H1 (cell line): ENCODE data around the gene TRAF3. TPM values are rescaled to one million over a fixed set of nuclear protein-coding genes. Genes with fewer than 3 reads are reported as not detected.

Experiments used
- CTCF ChIA-PET: fragments of 300-600 bp; sonication (Branson Sonifier 250); formaldehyde crosslinking; loops from one replicate; lab custom pipeline; 2021; ENCODE audit not compliant: partially characterized antibody; lab: Charles Lee
- POLR2A ChIA-PET: fragments of 300-600 bp; sonication (Branson Sonifier 250); formaldehyde crosslinking; loops from one replicate; lab custom pipeline; 2021; ENCODE audit warnings: inconsistent platforms; ENCODE audit not compliant: partially characterized antibody; lab: Charles Lee
- DNase-seq, 2 experiments: peaks; one replicate each; pipeline versions ENCODE4 v3.0.0 to v3.0.0-alpha.2; 2010 to 2022; ENCODE audit warnings: low spot score in 2 of 2, low read depth in 1 of 2, mixed read lengths in 1 of 2
- FAIRE-seq: peaks from 2 replicates; lab custom pipeline; 2011; peaks lifted over from hg19 to GRCh38; lab: Jason Lieb, UNC
- H2AFZ ChIP-seq: 2 replicates; pipeline ENCODE4 v1.8.1; 2012; ENCODE audit warnings: low read length, inconsistent platforms
- H2AK5ac ChIP-seq: 2 replicates; pipeline ENCODE4 v1.6.1; 2013; ENCODE audit warnings: low read depth, low read length
- H2BK120ac ChIP-seq: replicated peaks from 2 replicates; pipeline ENCODE3; 2013; ENCODE audit warnings: low read depth, low read length, inconsistent platforms
- H2BK12ac ChIP-seq: 2 replicates; pipeline ENCODE4 v1.6.1; 2013; ENCODE audit warnings: low read depth, low read length
- H2BK15ac ChIP-seq: 2 replicates; pipeline ENCODE4 v1.6.1; 2013; ENCODE audit warnings: low read length
- H2BK20ac ChIP-seq: 2 replicates; pipeline ENCODE4 v1.6.1; 2013; ENCODE audit warnings: low read length
- H2BK5ac ChIP-seq: 2 replicates; pipeline ENCODE4 v1.6.1; 2013; ENCODE audit warnings: low read depth, low read length
- H3K14ac ChIP-seq: 2 replicates; pipeline ENCODE4 v1.6.1; 2013; ENCODE audit warnings: inconsistent platforms; ENCODE audit not compliant: insufficient read length
- H3K18ac ChIP-seq: 2 replicates; pipeline ENCODE4 v1.6.1; 2013; ENCODE audit warnings: low read length; ENCODE audit errors: extremely low read depth
- H3K23ac ChIP-seq: 2 replicates; pipeline ENCODE4 v1.6.1; 2013; ENCODE audit warnings: inconsistent platforms; ENCODE audit not compliant: insufficient read length
- H3K23me2 ChIP-seq: 2 replicates; pipeline ENCODE4 v1.6.1; 2013; ENCODE audit warnings: low read depth, low read length
- H3K27ac ChIP-seq: 2 replicates; pipeline ENCODE4 v1.6.1; 2011; ENCODE audit warnings: low read depth, low read length, inconsistent platforms
- H3K27me3 ChIP-seq, 4 experiments: replicated peaks in 1 of 4; 1 replicate in 1 of 4; 2 replicates in 3 of 4; pipeline versions ENCODE4 v1.6.1 to v1.8.1; 2011 to 2013; ENCODE audit warnings: low read length in 3 of 4, mild to moderate bottlenecking in 3 of 4, inconsistent platforms in 2 of 4, mixed read lengths in 2 of 4, moderate library complexity in 1 of 4; ENCODE audit not compliant: control insufficient read depth in 3 of 4, insufficient read depth in 3 of 4; ENCODE audit errors: extremely low read depth in 1 of 4
- H3K36me3 ChIP-seq, 4 experiments: 2 replicates each; pipeline versions ENCODE4 v1.6.1 to v1.8.1; 2011 to 2013; ENCODE audit warnings: mild to moderate bottlenecking in 4 of 4, low read length in 3 of 4, moderate library complexity in 2 of 4, control low read depth in 1 of 4, inconsistent platforms in 1 of 4; ENCODE audit not compliant: insufficient read depth in 4 of 4, control insufficient read depth in 2 of 4
- H3K4ac ChIP-seq: replicated peaks from 2 replicates; pipeline ENCODE3; 2013; ENCODE audit warnings: low read length, low read depth, mixed read lengths, inconsistent platforms; ENCODE audit not compliant: insufficient read length
- H3K4me1 ChIP-seq, 4 experiments: replicated peaks in 1 of 4; 1 replicate in 1 of 4; 2 replicates in 3 of 4; pipeline versions ENCODE4 v1.6.1 to v1.8.1; 2011 to 2013; ENCODE audit warnings: low read length in 3 of 4, inconsistent platforms in 2 of 4, mixed read lengths in 1 of 4; ENCODE audit not compliant: insufficient read depth in 4 of 4, control insufficient read depth in 3 of 4
- H3K4me2 ChIP-seq, 2 experiments: 2 replicates each; pipeline versions ENCODE4 v1.6.1 to v1.8.1; 2011 to 2013; ENCODE audit warnings: low read depth in 2 of 2, low read length in 2 of 2, control low read depth in 1 of 2, inconsistent platforms in 1 of 2, mild to moderate bottlenecking in 1 of 2; ENCODE audit not compliant: insufficient read depth in 1 of 2
- H3K4me3 ChIP-seq, 4 experiments: fragments of 200-600, 300-600 bp in 1 of 4; sonication (generic), shearing (Covaris generic), sonication (Bioruptor Twin) in 1 of 4; 2 replicates each; pipeline versions ENCODE4 v1.5.1 to v1.8.1; 2011 to 2016; ENCODE audit warnings: low read length in 4 of 4, low read depth in 3 of 4, control low read depth in 2 of 4, inconsistent platforms in 2 of 4, mild to moderate bottlenecking in 2 of 4, mixed read lengths in 1 of 4, moderate library complexity in 1 of 4; ENCODE audit not compliant: insufficient read depth in 2 of 4; ENCODE audit errors: extremely low read depth in 1 of 4
- H3K56ac ChIP-seq: replicated peaks from 2 replicates; pipeline ENCODE3; 2013; ENCODE audit warnings: low read depth, mild to moderate bottlenecking, mixed read lengths, low read length, inconsistent platforms; ENCODE audit not compliant: insufficient read length
- H3K79me1 ChIP-seq: 2 replicates; pipeline ENCODE4 v1.6.1; 2013; ENCODE audit warnings: low read depth, low read length, control low read depth
- H3K79me2 ChIP-seq, 2 experiments: 2 replicates each; pipeline versions ENCODE4 v1.6.1 to v1.8.1; 2012 to 2013; ENCODE audit warnings: low read length in 2 of 2, mild to moderate bottlenecking in 2 of 2, inconsistent platforms in 1 of 2; ENCODE audit not compliant: insufficient read depth in 2 of 2, control insufficient read depth in 1 of 2
- H3K9ac ChIP-seq, 4 experiments: replicated peaks in 1 of 4; 1 replicate in 1 of 4; 2 replicates in 3 of 4; pipeline versions ENCODE4 v1.6.1 to v1.8.1; 2011 to 2013; ENCODE audit warnings: low read depth in 3 of 4, low read length in 3 of 4, control low read depth in 2 of 4, mild to moderate bottlenecking in 2 of 4, moderate library complexity in 2 of 4, inconsistent platforms in 1 of 4; ENCODE audit errors: extremely low read depth in 1 of 4
- H3K9me3 ChIP-seq, 2 experiments: 2 replicates each; pipeline versions ENCODE4 v1.6.1 to v1.8.1; 2012 to 2013; ENCODE audit warnings: mild to moderate bottlenecking in 2 of 2, moderate library complexity in 2 of 2, control low read depth in 1 of 2, inconsistent platforms in 1 of 2, low read depth in 1 of 2, low read length in 1 of 2, mixed read lengths in 1 of 2; ENCODE audit not compliant: insufficient read depth in 2 of 2
- H4K20me1 ChIP-seq, 2 experiments: replicated peaks in 1 of 2; 2 replicates each; pipeline versions ENCODE3 to v1.8.1; 2011 to 2013; ENCODE audit warnings: inconsistent platforms in 2 of 2, low read length in 2 of 2, mild to moderate bottlenecking in 1 of 2; ENCODE audit not compliant: insufficient read depth in 2 of 2, control insufficient read depth in 1 of 2
- H4K5ac ChIP-seq: 2 replicates; pipeline ENCODE4 v1.6.1; 2013; ENCODE audit warnings: low read length, low read depth, mixed read lengths, inconsistent platforms; ENCODE audit not compliant: insufficient read length
- H4K8ac ChIP-seq: 2 replicates; pipeline ENCODE4 v1.8.0; 2013; ENCODE audit warnings: mild to moderate bottlenecking, moderate library complexity, low read length, inconsistent platforms; ENCODE audit not compliant: insufficient read depth; ENCODE audit errors: extremely low read depth
- H4K91ac ChIP-seq: replicated peaks from 2 replicates; pipeline ENCODE3; 2013; ENCODE audit warnings: low read length, mixed read lengths, inconsistent platforms; ENCODE audit not compliant: insufficient read length
- BRCA1 ChIP-seq: IDR thresholded peaks from 2 replicates; pipeline ENCODE4 v1.6.1; 2012; ENCODE audit warnings: low read depth, low read length, improper control_type of control experiment
- JUND ChIP-seq: IDR thresholded peaks from 2 replicates; pipeline ENCODE4 v1.6.1; 2011; ENCODE audit warnings: mild to moderate bottlenecking, improper control_type of control experiment, low read length
- KDM4A ChIP-seq: IDR thresholded peaks from one replicate; pipeline ENCODE4 v1.7.1; 2012; ENCODE audit warnings: low read depth, mild to moderate bottlenecking, moderate library complexity, low read length, inconsistent platforms; ENCODE audit not compliant: severe bottlenecking
- MAFK ChIP-seq: IDR thresholded peaks from 2 replicates; pipeline ENCODE4 v1.6.1; 2012; ENCODE audit warnings: low read depth, mild to moderate bottlenecking, improper control_type of control experiment, low read length
- SP2 ChIP-seq: IDR thresholded peaks from 2 replicates; pipeline ENCODE4 v1.6.1; 2012; ENCODE audit warnings: mild to moderate bottlenecking, low read length, inconsistent platforms
- SP4 ChIP-seq: IDR thresholded peaks from 2 replicates; pipeline ENCODE4 v1.6.1; 2012; ENCODE audit warnings: low read length, inconsistent platforms
- TCF12 ChIP-seq: IDR thresholded peaks from 2 replicates; pipeline ENCODE4 v1.6.1; 2011; ENCODE audit warnings: low read depth, mild to moderate bottlenecking, low read length
- WGBS, 2 experiments: shearing (Covaris generic) in 1 of 2; methylation state at CpG; one replicate each; pipeline versions ENCODE4 v1.1.6 to v1.1.7; 2013 to 2015; ENCODE audit warnings: low lambda C conversion rate in 2 of 2, mixed read lengths in 2 of 2, inconsistent platforms in 1 of 2, low coverage in 1 of 2, missing lambda C conversion rate in 1 of 2; ENCODE audit not compliant: insufficient replicate concordance in 2 of 2, insufficient coverage in 1 of 2, insufficient read length in 1 of 2; ENCODE audit errors: extremely low coverage in 1 of 2, missing lambda C conversion rate in 1 of 2; 5-methylcytosine and 5-hydroxymethylcytosine counted together
- polyA plus RNA-seq, 7 experiments: library from polyadenylated mRNA; depleted of rRNA in 3 of 7; stranded (reverse) in 5 of 7; unstranded in 2 of 7; fragments of >200 nt in 5 of 7; fragments of 200-250 nt in 2 of 7; gene quantifications; 1 replicate in 5 of 7; 2 replicates in 1 of 7; 4 replicates in 1 of 7; pipeline versions ENCODE4 v1.2.1 to v1.2.3, GENCODE V29; 2011 to 2013; ENCODE audit warnings: missing spikeins in 2 of 7, mixed read lengths in 2 of 7
- total RNA-seq: library from RNA; stranded (reverse); fragmentation: NEBNext Ultra II Directional; extraction: Animal tissue kit (Norgen Biotek cat#: 25700); gene quantifications from 2 replicates; pipeline ENCODE4 v1.2.1, GENCODE V29; 2021
- TF ChIP-seq, protein P1 (sequence below): IDR thresholded peaks from 2 replicates; pipeline ENCODE4 v1.6.1; 2012; ENCODE audit warnings: inconsistent platforms

Gene TRAF3
- total and polyA plus RNA-seq, 2 of the 8 experiments (the other 6 are each of a cell fraction or from before 2014, with no cell fraction given): 5.8 to 12.1 TPM

DNA sequence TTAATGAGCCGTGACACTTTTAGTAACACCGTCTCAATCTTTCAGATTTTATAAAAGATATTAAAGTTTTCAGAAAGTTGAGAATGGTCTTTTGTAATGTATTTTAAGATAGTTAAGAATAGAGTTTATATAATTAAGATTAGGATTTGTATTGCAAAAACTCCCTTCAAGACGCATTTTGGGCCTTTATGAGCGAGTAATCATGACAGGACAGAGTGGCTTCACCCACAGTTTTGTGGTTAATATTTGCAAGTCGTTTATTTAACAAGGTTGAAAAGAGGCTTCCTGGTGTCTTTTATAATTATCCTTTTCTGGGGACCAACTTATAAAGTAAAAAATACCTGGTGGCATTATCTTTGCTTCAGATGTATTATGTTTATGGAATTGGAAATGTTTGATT, 44.0 kb downstream of the TRAF3 start:
- Histone ChIP-seq H2BK5ac (no peak overlapping the region), H4K5ac (no peak overlapping the region), H4K91ac (no peak overlapping the region), H2AFZ (no peak overlapping the region), H3K9me3 (no peaks in the 10 kb centered on the region), H2BK15ac (no peak overlapping the region), H2BK20ac (no peak overlapping the region), H3K27ac (no peak overlapping the region), H2AK5ac (no peak overlapping the region), H3K4me3 (no peak overlapping the region), H3K9ac (no peak overlapping the region), H3K14ac (no peak overlapping the region), H3K36me3 (no peaks in the 10 kb centered on the region), H3K4ac (no peak overlapping the region), H3K4me2 (no peak overlapping the region), H3K79me1 (no peaks in the 10 kb centered on the region; the same call in 1 of the 2 replicates), H2BK120ac (no peak overlapping the region), H3K18ac (no peak overlapping the region), H2BK12ac (no peak overlapping the region), H3K23ac (no peak overlapping the region), H3K23me2 (no peaks in the 10 kb centered on the region), H3K27me3 (no peaks in the 10 kb centered on the region), H3K79me2 (peaks cover 0 to 8% of the 10 kb centered on the region in 2 experiments; a peak in 2 of 4 replicates), H3K4me1 (peaks cover 0 to 13% (median 9%) of the 10 kb centered on the region in 4 experiments; a peak in 5 of 7 replicates), H4K8ac (no peak overlapping the region), H4K20me1 (peaks cover 0 to 2% of the 10 kb centered on the region in 2 experiments), H3K56ac (no peak overlapping the region)
- TF ChIP-seq KDM4A (no peak), SP2 (no peak), JUND (no peak), TCF12 (no peak), SP4 (no peak), MAFK (no peak), BRCA1 (no peak)
- TF ChIP-seq, protein P1, sequence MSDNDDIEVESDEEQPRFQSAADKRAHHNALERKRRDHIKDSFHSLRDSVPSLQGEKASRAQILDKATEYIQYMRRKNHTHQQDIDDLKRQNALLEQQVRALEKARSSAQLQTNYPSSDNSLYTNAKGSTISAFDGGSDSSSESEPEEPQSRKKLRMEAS: no peak
- ChIA-PET CTCF (interaction anchor here (0.6 kb wide), 2 partner anchors 8 to 37 kb away, joined by 3 read pairs; no protein-coding TSS in a partner anchor), POLR2A (interaction anchor here (1.3 kb wide), 1 partner anchor 8 kb away, joined by 3 read pairs; no protein-coding TSS in a partner anchor)
- DNase-seq (no peak), FAIRE-seq (no peak)
- 92% methylated on average over 5 of the region's 5 CpGs; no CpG with 5 or more reads in 1 of the 2 experiments for WGBS, 2 experiments
